ENCODE measurements around the gene CACNB3.

The CACNB3 gene

DNA sequence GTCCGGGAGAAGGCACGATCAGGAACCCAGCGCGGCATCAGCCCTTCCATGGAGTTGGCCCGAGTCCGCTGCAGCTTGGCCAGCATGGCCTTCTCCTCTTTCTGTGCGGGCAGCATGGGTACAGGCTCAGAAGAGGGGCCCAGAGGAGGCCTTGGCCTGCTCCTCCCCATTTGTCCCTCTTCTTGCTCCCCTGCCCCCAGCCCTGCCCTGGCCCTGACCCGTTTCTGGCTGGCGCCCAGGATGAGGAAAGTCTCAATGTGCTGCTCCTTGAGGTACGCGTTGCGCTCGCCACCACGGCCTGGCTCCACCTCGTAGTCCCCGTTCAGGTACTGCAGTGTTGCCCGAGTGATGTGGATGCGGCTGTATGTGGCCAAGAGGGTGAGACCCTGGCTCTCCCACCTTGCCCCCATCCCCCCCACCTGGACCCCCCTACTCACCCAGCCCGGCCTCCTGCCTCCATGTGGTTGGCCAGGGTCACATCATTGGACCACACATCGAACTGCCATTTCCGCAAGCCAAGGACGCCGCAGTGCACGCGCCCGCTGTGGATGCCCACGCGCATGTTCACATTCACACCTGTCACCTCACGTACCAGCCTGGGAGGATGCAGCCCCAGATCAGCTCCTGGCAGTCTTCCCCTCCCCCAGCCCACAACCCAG lies 42.2 kb upstream of the CACNB3 start:
- no peak overlapping the region; the same call in 1 of the 2 replicates for H3K27ac ChIP-seq

DNA sequence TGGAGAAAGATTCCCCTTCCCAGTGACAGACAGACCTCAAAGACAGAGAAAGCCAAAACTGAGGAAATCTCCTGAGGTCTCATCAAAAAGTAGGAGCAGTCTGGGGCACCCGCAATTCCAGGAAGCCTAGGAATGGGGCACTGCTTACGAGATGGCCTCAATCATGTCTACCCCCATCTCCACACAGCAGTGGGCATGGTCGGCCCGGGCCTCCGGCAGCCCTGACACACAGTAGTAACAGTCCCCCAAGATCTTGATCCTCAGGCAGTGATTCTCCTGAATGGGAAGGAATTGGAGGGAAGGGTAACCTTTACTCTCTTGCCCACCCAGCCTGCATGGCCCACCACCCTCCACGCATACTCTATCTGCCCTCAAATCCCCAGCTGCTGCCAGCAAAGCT lies 41.3 kb upstream of the CACNB3 start:
- TF ChIP-seq ZFX (IDR thresholded peaks at IDR 0.05; ENCODE audit: borderline replicate concordance) = no peak
- TF ChIP-seq, protein P1, sequence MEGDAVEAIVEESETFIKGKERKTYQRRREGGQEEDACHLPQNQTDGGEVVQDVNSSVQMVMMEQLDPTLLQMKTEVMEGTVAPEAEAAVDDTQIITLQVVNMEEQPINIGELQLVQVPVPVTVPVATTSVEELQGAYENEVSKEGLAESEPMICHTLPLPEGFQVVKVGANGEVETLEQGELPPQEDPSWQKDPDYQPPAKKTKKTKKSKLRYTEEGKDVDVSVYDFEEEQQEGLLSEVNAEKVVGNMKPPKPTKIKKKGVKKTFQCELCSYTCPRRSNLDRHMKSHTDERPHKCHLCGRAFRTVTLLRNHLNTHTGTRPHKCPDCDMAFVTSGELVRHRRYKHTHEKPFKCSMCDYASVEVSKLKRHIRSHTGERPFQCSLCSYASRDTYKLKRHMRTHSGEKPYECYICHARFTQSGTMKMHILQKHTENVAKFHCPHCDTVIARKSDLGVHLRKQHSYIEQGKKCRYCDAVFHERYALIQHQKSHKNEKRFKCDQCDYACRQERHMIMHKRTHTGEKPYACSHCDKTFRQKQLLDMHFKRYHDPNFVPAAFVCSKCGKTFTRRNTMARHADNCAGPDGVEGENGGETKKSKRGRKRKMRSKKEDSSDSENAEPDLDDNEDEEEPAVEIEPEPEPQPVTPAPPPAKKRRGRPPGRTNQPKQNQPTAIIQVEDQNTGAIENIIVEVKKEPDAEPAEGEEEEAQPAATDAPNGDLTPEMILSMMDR (IDR thresholded peaks at IDR 0.05) = no peak
- H3K27ac ChIP-seq = no peak overlapping the region

More for the DNA sequence above, 42.2 kb upstream of the CACNB3 start:
- TF ChIP-seq, protein P1 (IDR thresholded peaks at IDR 0.05) = no peak
- TF ChIP-seq ZFX (IDR thresholded peaks at IDR 0.05; ENCODE audit: borderline replicate concordance) = no peak

DNA sequence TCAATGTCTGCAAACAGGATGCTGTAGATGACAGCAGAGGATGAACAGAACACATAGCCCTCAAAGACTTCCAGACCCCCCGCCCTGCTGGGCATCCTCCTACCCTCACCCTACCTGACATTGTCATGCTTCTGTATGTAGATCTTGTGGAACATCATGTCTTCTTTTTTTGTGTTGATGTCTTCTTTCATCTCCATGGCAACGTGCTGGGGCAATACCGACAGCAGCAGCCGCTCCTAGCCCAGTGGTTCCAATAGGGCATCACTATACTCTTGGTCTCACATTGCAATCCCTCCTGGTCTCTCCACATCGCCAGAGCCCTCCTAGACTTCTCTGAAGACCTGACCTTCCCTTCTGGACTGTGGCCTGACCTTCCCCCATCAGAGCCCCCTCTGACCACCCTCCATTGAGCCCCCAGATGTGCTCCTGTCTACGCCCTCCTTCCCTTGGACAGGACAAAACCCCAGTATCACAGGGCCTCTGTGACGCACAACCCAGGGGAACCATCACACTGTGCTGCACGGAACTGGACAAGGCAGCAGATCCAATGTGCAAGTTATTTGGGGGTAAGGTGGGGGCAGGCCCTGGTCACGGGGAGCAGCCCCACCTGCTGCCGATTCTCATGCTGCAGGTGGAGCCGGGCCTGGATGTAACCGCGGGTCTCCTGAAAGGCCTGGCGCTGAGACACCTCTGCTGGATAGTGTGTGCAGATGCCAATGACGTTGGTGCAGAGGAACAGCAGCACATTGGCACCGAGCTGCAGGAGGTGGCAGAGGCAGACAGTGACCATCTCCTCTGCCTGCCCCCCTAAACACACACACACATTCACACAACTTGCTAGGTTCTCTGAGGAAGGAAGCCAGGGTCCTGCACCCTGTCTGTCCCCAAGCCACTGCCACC lies 40.5 kb upstream of the CACNB3 start:
- peak overlapping the region; percentile 95 for H3K27ac ChIP-seq
- no peak for TF ChIP-seq ZFX (IDR thresholded peaks at IDR 0.05; ENCODE audit: borderline replicate concordance)
- TF ChIP-seq, protein P1 (IDR thresholded peaks at IDR 0.05) = no peak

DNA sequence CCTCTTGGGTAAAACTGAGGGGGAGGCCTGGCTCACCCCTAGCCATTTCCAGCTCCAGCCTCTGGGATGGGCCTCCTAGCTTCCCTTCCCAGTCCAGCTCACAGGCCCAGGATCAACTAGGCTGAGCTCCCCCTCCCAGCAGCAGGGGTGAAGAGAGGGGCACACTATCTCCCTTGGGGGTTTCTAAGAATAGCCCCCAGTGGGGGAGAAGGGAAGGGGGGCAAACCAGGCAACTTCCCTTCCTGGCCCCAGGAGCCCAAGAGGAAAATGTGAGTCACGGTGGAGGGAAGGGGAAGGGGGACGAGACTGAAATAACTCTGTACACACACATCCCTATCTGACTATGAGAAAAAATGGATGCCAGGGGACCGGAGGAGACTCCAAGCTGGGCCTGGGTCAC lies 38.4 kb upstream of the CACNB3 start:
- no peak for TF ChIP-seq ZFX (IDR thresholded peaks at IDR 0.05; ENCODE audit: borderline replicate concordance)
- TF ChIP-seq, protein P1 (IDR thresholded peaks at IDR 0.05) = no peak
- H3K27ac ChIP-seq = peak overlapping the region; percentile 95

DNA sequence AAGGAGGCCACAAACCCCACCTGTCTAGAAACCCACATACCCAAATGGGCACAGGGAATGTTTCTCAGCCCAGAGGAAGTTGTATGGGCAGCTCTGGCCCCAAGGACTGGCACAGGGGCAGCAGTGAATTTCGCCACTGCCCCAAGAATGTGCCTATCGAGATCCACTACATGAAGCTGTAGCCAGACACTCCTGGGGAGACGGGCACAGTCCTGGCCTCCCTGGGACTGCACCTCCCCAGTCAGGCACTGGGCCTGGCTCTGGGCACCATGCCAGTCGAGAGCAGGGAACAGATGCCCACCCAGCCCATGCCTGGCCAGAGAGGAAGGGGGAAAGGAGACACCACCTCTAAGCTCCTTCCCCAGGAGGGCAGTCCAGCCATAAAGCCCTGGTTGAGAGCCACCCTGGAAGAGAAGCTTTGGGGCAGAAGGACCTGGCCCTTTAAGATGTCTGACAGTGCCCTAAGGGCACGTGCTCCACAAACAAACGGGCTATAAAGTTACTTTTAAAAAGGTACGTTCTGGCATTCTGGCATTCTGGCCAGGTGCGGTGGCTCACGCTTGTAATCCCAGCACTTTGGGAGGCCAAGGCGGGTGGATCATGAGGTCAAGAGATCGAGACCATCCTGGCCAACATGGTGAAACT lies 37.8 kb upstream of the CACNB3 start:
- H3K27ac ChIP-seq = peak overlapping the region; percentile 95
- TF ChIP-seq, protein P1 (IDR thresholded peaks at IDR 0.05) = no peak
- no peak for TF ChIP-seq ZFX (IDR thresholded peaks at IDR 0.05; ENCODE audit: borderline replicate concordance)

GRCh38 chr12:48781750-48782456 lies 36.4 kb upstream of the CACNB3 start:
- TF ChIP-seq, protein P1 (IDR thresholded peaks at IDR 0.05) = no peak
- no peak for TF ChIP-seq ZFX (IDR thresholded peaks at IDR 0.05; ENCODE audit: borderline replicate concordance)
- peak overlapping the region; percentile 95 for H3K27ac ChIP-seq

Measured in 22Rv1 (cell line).